ENCODE data around the gene RMI1. TPM values are rescaled to one million over a fixed set of nuclear protein-coding genes. Genes with fewer than 3 reads are reported as not detected.

Gene RMI1
- 7.0 and 9.2 TPM in 2 replicates for total RNA-seq

GRCh38 chr9:83980395-83981125, at the start of gene RMI1:
RMI1 (plus strand) TSS chr9:83980805; CDS start chr9:84000987, 20,182 bp downstream.

GRCh38 chr9:83979812-83980394, 702 bp upstream of the RMI1 start, which contains the start of gene HNRNPK:
HNRNPK (minus strand) TSS chr9:83980215; CDS start chr9:83978252, 1,963 bp downstream.

Small RNA genes lying within 50 kb of the gene (small RNA-seq; reads per million reads assigned to genes)
- gene RF00019, result not detected

Other genes with a start within 250 kb of the RMI1 start
- gene GKAP1, start 163.0 kb upstream of the RMI1 start, total RNA-seq, result 0.39 TPM in 1 of 2 replicates, not detected in the other
- 2.2 and 3.1 TPM in 2 replicates for gene KIF27, start 59.4 kb upstream of the RMI1 start, total RNA-seq
- gene HNRNPK, start 590 bp upstream of the RMI1 start, total RNA-seq, result 468 and 539 TPM in 2 replicates

All from subcutaneous preadipocyte (primary cell).